Gastrocnemius medialis (tissue), 4 donors: ENCODE measurements around the gene PDGFD. TPM values are rescaled to one million over a fixed set of nuclear protein-coding genes. Genes with fewer than 3 reads are reported as not detected.

Experiments used
- ATAC-seq, 2 donors: fragments of 150-250 bp; one replicate each; pipeline ENCODE4 v1.9.1; 2016
- DNase-seq, 2 donors: peaks; one replicate each; pipeline ENCODE4 v3.0.0-alpha.2; 2019
- H3K27ac ChIP-seq, 4 donors: fragments of 200-600 bp; sonication (generic); 1 replicate in 1 of 4; 2 replicates in 3 of 4; pipeline ENCODE4 v1.5.1; 2016 to 2018; ENCODE audit warnings: mild to moderate bottlenecking in 2 of 4, moderate library complexity in 1 of 4
- H3K27me3 ChIP-seq, 3 donors: fragments of 200-600 bp; sonication (generic) in 2 of 3; 1 replicate in 1 of 3; 2 replicates in 2 of 3; pipeline versions ENCODE4 v1.5.1 to v1.6.0; 2016 to 2019; ENCODE audit warnings: mild to moderate bottlenecking in 1 of 3, moderate library complexity in 1 of 3
- H3K36me3 ChIP-seq, 2 donors: fragments of 200-600 bp; sonication (generic) in 1 of 2; one replicate each; pipeline ENCODE4 v1.5.1; 2017 to 2018
- H3K4me1 ChIP-seq, 2 donors: fragments of 200-600 bp; sonication (generic) in 1 of 2; one replicate each; pipeline ENCODE4 v1.5.1; 2016 to 2017; ENCODE audit warnings: mild to moderate bottlenecking in 2 of 2
- H3K4me3 ChIP-seq, 4 donors: fragments of 200-600 bp; sonication (generic) in 3 of 4; 1 replicate in 1 of 4; 2 replicates in 3 of 4; pipeline ENCODE4 v1.5.1; 2016 to 2019; ENCODE audit warnings: mild to moderate bottlenecking in 2 of 4
- H3K9me3 ChIP-seq, 3 donors: fragments of 200-600 bp; sonication (generic) in 2 of 3; 1 replicate in 1 of 3; 2 replicates in 2 of 3; pipeline ENCODE4 v1.5.1; 2016 to 2019
- CTCF ChIP-seq, 5 experiments: fragments of 450-650 bp in 3 of 5; fragments of 200-600 bp in 2 of 5; sonication (generic) in 2 of 5; IDR thresholded peaks in 4 of 5; conservative IDR thresholded peaks in 1 of 5; 1 replicate in 4 of 5; 2 replicates in 1 of 5; pipeline ENCODE4 v1.5.1; 2016 to 2019; ENCODE audit warnings: antibody characterized with exemption in 5 of 5, mild to moderate bottlenecking in 3 of 5, moderate library complexity in 3 of 5
- POLR2A ChIP-seq, 2 donors: fragments of 450-650 bp; IDR thresholded peaks; one replicate each; pipeline ENCODE4 v1.6.1; 2017; ENCODE audit warnings: antibody characterized with exemption in 2 of 2, mild to moderate bottlenecking in 2 of 2, moderate library complexity in 2 of 2
- in situ Hi-C, 4 donors: fragments of 200-750 bp; cut with MboI; loops; one replicate each; pipeline versions ENCODE4 v1.15.0 to v1.8.0; 2017; ENCODE audit warnings: low sequenced_read_pairs in 4 of 4
- intact Hi-C: fragments of 100-400 bp; cut with DNase I; formaldehyde crosslinking; loops from one replicate; pipeline ENCODE4 v1.15.1; 2023; ENCODE audit warnings: low total_unique reads
- total RNA-seq, 4 donors: library from RNA; depleted of rRNA; stranded (reverse); fragments of >200 nt; gene quantifications; one replicate each; pipeline versions ENCODE4 v1.1.0 to v1.2.3, GENCODE V29; 2016

Gene PDGFD
- total RNA-seq, 4 donors from 2014 or later = 2.2 to 4.0 (median 2.9) TPM

GRCh38 chr11:103892603-103893002 is 271.3 kb downstream of the PDGFD start:
- intact Hi-C loops = no loop called here
- in situ Hi-C loops = no loop called here
- no peak overlapping the region for H3K27ac ChIP-seq
- no peak overlapping the region for H3K4me3 ChIP-seq
- no peaks in the 10 kb centered on the region for H3K4me1 ChIP-seq
- no peak for ATAC-seq
- no peak for DNase-seq
- no peaks in the 10 kb centered on the region for H3K9me3 ChIP-seq
- no peak for TF ChIP-seq POLR2A (IDR thresholded peaks at IDR 0.05)
- TF ChIP-seq CTCF (IDR thresholded peaks at IDR 0.05 in 4 of 5, conservative IDR thresholded peaks at IDR 0.05 in 1 of 5) = no peak
- H3K36me3 ChIP-seq = no peaks in the 10 kb centered on the region
- no peaks in the 10 kb centered on the region for H3K27me3 ChIP-seq

GRCh38 chr11:103890654-103891053 is 273.3 kb downstream of the PDGFD start:
- no peaks in the 10 kb centered on the region for H3K9me3 ChIP-seq
- no peaks in the 10 kb centered on the region for H3K27me3 ChIP-seq
- no peaks in the 10 kb centered on the region for H3K4me1 ChIP-seq
- ATAC-seq (no peak), DNase-seq (no peak)
- intact Hi-C loops = no loop called here
- H3K36me3 ChIP-seq = no peaks in the 10 kb centered on the region
- in situ Hi-C loops = no loop called here
- no peak overlapping the region for H3K4me3 ChIP-seq
- no peak overlapping the region for H3K27ac ChIP-seq
- no peak for TF ChIP-seq CTCF (IDR thresholded peaks at IDR 0.05 in 4 of 5, conservative IDR thresholded peaks at IDR 0.05 in 1 of 5)
- no peak for TF ChIP-seq POLR2A (IDR thresholded peaks at IDR 0.05)

GRCh38 chr11:103889679-103890078 is 274.3 kb downstream of the PDGFD start:
- H3K27ac ChIP-seq = no peak overlapping the region
- H3K4me1 ChIP-seq = no peaks in the 10 kb centered on the region
- no peaks in the 10 kb centered on the region for H3K36me3 ChIP-seq
- H3K9me3 ChIP-seq = no peaks in the 10 kb centered on the region
- H3K27me3 ChIP-seq = no peaks in the 10 kb centered on the region
- in situ Hi-C loops = no loop called here
- intact Hi-C loops = no loop called here
- ATAC-seq (no peak), DNase-seq (no peak)
- TF ChIP-seq CTCF (IDR thresholded peaks at IDR 0.05 in 4 of 5, conservative IDR thresholded peaks at IDR 0.05 in 1 of 5) = no peak
- no peak for TF ChIP-seq POLR2A (IDR thresholded peaks at IDR 0.05)
- H3K4me3 ChIP-seq = no peak overlapping the region

- DNase-seq (no peak), ATAC-seq (no peak)
- H3K27ac ChIP-seq = no peak overlapping the region
- no peaks in the 10 kb centered on the region for H3K4me1 ChIP-seq
- no peaks in the 10 kb centered on the region for H3K9me3 ChIP-seq
- intact Hi-C loops (no loop called here), in situ Hi-C loops (no loop called here)
- no peak overlapping the region for H3K4me3 ChIP-seq
- H3K36me3 ChIP-seq = no peaks in the 10 kb centered on the region
- H3K27me3 ChIP-seq = no peaks in the 10 kb centered on the region
- TF ChIP-seq CTCF (IDR thresholded peaks at IDR 0.05 in 4 of 5, conservative IDR thresholded peaks at IDR 0.05 in 1 of 5) (no peak), POLR2A (IDR thresholded peaks at IDR 0.05) (no peak)
Observed at GRCh38 chr11:103888541-103888951, 275.4 kb downstream of the PDGFD start.

- no peak for ATAC-seq
- intact Hi-C loops (no loop called here), in situ Hi-C loops (no loop called here)
- Histone ChIP-seq H3K27me3 (no peaks in the 10 kb centered on the region), H3K27ac (no peak overlapping the region), H3K9me3 (no peaks in the 10 kb centered on the region), H3K4me3 (no peak overlapping the region), H3K36me3 (no peaks in the 10 kb centered on the region), H3K4me1 (no peaks in the 10 kb centered on the region)
- peak in 1 of 2 donors; percentile 14 for DNase-seq
- TF ChIP-seq CTCF (IDR thresholded peaks at IDR 0.05 in 4 of 5, conservative IDR thresholded peaks at IDR 0.05 in 1 of 5) (no peak), POLR2A (IDR thresholded peaks at IDR 0.05) (no peak)
Observed at GRCh38 chr11:103887001-103887658, 276.8 kb downstream of the PDGFD start.
